CD4-positive, alpha-beta T cell treated with Interleukin-15 for 1 hour (primary cell): ENCODE data around the gene C2.
"Not testable (repeated sequence)": the region's sequence is repeated elsewhere in the genome, so short reads cannot be mapped to it uniquely, and the experiment has no call there.

ENCODE experiments used
- DNase-seq: peaks from one replicate; pipeline ENCODE4 v3.0.0-alpha.2; 2020

Gene C2

DNA sequence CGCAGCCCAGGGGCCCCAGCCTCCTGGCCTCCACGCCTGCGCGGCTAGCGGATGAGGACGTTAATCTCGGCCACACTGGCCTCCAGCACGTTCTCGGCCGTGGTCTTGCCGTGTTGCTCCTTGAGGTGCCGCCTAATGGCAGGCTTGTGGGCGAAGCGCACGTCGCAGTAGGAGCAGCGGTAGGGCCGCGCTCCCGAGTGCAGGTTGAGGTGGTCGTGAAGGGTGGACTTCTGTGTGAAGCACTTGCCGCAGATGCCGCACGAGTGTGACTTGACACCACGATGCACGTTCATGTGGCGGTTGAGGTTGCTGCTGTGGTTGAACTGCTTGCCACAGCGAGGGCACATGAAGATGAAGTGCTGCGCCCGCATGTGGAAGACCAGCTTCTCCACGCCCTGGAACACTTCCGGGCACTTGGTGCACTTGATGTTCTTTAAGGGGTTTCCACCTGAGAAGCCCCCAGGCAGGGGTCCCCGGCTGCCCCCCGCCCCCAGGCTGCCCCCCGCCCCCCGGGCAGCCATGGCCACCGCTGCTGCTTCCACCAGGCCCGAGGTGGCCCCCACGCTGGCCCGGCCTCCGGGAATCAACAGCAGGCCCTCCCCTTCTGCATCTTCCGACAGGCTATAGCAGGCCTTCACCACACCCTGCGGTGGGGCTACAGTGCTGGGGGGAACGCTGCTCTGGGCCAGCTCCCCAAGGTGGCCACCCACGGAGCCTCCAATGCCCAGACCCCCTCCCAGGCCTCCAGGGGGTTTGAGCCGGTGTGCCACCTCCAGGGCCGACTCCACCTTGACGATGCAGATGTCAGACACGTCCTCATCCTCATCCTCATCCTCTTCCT, 27.4 kb upstream of the C2 start:
- no peak for DNase-seq

DNA sequence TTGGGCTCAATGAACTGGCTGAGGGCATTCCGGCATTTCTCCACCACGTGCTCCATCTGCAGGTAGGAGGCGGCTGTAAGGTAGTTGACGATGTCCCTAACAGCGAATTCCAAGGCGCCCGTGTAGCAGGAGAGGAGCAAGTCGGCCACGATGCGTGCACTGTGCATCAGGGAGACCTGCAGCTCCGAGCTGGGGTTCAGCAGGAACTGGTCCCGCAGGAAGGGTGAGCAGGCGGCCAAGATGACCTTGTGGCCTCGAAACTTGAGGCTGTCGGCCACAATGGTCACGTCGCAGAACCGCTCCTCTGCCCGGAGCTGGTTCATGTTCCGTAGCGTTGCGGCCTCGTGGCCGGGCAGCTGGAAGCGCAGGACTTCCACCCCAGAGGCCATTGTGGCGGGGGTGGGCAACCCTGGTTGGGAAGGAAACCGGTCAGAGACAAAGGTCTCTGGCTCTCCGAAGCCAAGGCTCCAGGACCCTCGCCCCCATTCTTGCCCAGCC, 26.6 kb upstream of the C2 start:
- no peak for DNase-seq

DNA sequence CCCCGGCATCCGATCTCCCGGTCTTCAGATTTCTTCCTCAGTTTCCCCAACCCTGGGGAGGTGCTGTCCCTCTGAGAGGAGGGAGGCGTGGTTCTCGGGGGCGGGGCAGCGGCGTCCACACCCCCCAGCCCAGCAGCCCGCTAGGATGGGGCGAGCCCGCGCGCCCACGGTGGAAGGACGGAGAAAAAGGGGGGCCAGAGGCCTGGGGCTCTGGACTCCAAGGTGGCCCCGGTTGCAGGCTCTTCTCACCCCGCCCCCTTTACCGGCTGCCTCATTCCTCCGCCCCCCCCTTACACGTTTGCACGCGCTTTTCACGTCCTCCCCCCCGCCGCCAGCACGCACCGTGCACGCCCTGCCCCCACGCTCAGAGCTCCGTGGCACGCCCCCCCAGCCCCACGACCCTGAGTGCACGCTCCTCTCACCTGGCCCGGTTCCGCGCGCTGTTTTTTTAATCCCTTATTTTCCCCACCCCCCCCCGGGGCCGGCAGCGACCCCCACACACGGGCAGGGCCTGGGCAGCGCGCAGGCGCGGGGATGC, 26.0 kb upstream of the C2 start:
- DNase-seq, result peak; percentile 65

- peak; percentile 90 for DNase-seq
Observed at GRCh38 chr6:31901953-31902643, 25.4 kb upstream of the C2 start, which contains the start of gene ZBTB12. ZBTB12 (minus strand) TSS chr6:31902086; CDS start chr6:31901305, 781 bp downstream.

- no peak for DNase-seq
Observed at GRCh38 chr6:31903957-31904356, 23.6 kb upstream of the C2 start.

DNA sequence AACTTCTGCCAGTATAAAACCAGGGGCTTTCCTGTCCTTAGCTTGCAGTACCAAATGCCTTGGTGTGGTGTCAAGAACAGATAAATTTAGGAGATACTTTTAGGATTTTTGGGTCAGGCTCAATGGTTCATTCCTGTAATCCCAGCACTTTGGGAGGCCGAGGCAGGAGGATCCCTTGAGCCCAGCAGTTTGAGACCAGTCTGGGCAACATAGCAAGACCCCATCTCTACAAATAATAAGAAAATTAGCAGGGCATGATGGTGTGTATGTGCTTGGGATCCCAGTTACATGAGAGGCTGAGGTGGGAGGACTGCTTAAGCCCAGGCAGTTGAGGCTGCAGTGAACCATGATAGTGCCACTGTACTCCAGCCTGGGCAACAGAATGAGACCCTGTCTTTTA, 22.5 kb upstream of the C2 start:
- DNase-seq, result no peak

- DNase-seq, result no peak
Observed at GRCh38 chr6:31906122-31906521, 21.4 kb upstream of the C2 start.

- not testable (repeated sequence) for DNase-seq
Observed at GRCh38 chr6:31906727-31907126, 20.8 kb upstream of the C2 start.

GRCh38 chr6:31907158-31907813, 20.2 kb upstream of the C2 start:
- DNase-seq, result no peak

DNA sequence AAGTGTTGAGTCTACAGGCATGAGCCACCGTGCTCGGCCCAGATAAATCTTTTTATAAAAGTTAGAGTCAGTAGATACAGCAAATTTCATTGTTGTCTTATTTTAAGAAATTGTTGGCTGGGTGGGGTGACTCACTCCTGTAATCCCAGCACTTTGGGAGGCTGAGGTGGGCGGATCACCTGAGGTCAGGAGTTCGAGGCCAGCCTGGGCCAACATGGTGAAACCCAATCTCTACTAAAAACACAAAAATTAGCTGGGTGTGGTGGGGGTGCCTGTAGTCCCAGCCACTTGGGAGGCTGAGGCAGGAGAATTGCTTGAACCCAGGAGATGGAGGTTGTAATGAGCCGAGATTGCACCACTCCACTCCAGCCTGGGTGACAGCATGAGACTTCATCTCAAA, 19.3 kb upstream of the C2 start:
- DNase-seq, result not testable (repeated sequence)

DNA sequence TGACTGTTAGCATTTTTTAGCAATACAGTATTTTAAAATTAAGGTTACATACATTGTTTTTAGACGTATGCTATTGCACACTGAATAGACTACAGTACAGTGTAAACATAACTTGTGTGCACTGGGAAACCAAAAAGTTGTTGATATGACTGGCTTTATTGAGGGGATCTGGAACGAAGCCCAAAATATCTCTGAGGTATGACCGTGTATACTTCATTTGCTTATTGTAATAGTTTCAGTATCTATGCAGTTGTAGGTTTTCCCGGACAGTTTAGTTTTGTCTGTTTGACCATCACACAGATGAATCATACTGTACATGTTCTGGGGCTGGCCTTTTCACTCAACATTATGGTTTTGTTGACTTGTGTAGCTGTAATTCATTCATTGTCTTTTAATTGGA, 18.7 kb upstream of the C2 start:
- no peak for DNase-seq

DNA sequence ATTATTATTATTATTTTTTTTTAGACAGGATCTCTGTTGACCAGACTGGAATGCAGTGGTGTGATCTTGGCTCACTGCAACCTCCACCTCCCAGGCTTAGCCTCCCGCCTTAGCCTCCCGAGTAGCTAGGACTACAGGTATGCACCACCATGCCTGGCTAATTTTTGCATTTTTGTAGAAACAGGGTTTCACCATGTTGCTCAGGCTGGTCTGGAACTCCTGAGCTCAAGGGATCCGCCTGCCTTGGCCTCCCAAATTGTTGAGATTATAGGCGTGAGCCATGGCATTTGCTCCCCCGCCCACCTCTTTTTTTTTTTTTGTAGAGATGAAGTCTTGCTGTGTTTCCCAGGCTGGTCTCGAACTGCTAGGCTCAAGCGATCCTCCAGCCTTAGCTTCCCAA, 18.2 kb upstream of the C2 start:
- DNase-seq, result not testable (repeated sequence)

DNA sequence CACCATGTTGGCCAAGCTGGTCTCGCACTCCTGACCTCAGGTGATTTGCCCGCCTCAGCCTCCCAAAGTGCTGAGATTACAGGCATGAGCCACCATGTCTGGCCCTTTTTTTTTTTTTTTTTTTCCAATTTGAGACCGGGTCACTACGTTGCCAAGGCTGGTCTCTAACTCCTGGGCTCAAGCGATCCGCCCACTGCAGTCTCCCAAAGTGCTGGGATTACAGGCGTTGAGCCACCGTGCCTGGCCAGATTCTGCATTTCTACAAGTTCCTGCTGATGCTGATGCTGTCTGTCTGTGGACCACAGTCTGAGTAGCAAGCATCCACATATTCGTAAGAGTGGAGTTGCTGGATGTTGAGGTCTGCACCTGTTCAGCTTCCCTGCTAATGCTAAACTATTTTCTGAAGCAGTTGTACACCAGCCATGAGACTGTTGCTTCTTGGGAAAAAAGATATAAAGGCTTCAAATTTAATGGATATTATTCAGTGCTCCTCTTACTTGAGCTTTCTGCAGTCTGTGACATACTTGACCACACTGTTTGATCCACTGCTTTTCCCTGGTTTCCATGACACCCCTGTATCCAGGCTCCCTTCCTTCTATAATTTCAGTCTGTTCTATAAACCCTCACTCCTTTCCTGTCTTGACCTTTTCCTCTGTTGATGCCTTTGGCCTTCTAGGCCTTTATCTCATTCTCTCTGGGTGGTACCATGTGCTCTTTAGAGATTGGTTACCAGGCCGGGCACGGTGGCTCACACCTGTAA, 15.5 kb upstream of the C2 start:
- no peak for DNase-seq

GRCh38 chr6:31915351-31915750, 12.2 kb upstream of the C2 start:
- no peak for DNase-seq

DNA sequence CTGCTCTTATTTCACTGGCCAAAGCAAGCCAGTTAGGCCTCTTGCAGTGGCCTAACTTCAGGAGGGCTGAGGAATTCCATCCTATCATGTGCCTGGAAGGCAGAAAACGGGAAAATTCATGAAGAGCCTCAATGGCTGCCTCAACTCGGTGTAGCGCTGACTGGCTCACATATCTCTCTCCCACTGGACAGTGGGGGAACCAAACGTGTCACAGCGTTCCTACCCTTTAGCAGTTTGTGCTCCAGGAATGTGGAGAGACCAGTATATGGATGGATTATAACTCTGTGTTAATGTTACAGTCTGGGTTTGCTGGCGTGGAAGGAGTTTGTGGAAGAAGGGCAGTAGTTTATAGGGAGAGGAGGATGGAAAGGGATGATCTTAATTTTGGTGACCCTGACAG, 11.8 kb upstream of the C2 start:
- no peak for DNase-seq

DNA sequence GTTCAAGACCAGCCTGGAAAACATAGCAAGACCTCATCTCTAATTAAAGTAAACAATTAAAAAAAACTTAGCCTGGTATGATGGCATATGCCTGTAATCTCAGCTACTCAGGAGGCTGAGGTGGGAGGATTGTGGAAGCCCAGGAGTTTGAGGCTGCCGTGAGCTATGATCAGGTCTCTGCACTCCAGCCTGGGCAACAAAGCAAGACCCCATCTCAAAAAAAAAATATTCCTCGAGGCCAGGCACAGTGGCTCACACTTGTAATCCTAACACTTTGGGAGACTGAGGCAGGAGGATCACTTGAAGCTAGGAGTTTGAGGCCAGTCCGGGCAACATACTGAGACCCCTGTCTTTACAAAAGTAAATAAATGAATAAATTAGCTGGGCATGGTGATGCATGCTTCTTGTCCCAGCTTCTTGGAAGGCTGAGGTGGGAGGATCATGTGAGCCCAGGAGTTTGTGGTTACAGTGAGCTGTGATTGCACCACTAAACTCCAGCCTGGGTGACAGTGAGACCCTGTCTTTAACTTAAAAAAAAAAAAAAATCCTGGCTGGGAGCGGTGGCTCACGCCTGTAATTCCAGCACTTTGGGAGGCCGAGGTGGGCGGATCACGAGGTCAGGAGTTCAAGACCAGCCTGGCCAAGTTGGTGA, 9.3 kb upstream of the C2 start:
- no peak for DNase-seq

DNA sequence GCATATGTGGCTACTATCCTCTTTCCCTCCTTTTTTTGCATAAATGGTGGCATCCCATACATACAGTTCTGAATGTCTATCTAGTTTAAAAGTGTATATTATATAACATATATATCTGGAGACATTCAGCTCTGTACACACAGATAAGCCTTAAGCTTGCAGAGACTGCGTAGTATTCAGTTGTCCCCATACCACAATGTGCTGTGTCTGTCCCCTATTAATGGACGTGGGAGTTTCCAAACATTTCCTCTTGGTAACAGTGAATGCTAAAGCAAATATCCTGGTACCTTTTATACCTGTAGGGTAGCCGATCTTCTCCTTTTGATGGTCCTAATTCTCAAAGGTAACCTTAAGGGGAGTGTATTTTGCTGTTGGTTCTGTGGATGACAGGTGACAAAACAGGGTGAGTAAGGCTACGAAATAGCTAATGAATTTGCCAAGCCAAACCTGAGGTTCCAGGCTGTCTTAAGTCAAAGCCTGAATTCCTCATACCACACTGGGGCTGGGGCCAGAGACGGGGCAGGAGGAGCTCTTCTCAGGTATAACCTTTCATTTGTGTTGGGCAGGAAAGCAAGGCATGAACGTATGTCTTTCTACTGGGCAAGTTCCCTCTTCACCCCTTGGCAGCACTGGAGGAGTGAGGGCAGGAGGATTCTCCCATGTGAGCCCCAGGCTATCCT, 7.8 kb upstream of the C2 start:
- DNase-seq, result no peak

GRCh38 chr6:31920811-31921210, 6.7 kb upstream of the C2 start:
- DNase-seq, result no peak

DNA sequence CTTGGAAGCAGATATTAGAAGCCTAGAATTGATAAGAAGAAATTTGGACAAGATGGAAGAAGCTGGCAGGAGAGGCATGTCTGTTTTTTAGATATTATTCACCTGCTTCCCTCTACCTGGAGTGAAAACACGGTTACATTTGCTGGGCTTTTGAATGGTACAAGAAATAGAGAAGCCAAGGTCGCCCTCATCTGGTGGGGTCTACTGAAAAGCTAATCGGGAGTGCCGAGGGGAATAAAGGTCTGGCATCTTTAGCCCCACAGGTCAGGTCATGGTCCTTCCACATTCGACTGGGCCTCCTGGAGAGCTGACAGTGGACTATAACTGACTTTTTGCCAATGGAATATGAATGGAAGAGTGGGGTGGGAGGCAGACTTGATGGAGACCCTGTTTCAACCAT, 4.6 kb upstream of the C2 start:
- DNase-seq, result no peak

DNA sequence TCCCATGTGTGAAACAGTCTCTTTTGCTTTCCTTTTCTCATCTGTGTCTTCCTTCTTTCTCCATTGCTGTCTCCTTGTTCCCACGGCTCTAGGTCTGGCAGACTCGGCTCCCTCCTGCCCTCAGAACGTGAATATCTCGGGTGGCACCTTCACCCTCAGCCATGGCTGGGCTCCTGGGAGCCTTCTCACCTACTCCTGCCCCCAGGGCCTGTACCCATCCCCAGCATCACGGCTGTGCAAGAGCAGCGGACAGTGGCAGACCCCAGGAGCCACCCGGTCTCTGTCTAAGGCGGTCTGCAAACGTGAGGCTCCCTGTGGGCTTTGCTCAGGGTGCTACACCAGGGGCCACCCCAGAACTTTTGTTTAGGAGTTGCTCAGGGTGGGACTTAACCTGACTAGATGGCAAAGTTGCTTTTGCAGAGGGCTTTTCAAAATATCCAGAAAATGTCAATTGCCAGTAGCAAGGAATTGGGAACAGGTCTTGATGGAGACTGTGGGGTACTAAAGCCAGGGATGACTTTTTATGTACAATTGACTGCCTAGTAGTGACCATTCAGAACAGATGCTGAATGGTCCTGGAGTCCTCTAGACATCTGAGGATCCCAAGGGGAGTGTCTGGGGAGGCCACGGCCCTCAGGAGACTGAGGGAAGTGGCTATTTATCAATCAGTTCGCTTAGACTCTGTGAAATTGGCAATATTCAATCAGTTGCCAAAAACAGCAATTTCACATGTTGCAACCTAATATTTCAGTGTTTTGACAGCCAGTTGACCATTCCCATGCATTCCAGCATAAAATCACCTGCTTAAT, 550 bp downstream of the C2 start:
- no peak for DNase-seq

- DNase-seq, result no peak
Observed at GRCh38 chr6:31928672-31928939, 1.1 kb downstream of the C2 start.
